DMS53 treated with DMSO at 0.1 percent for 48 hours (cell line): ENCODE data around the gene UBE2G2.
A peak's percentile ranks its signal among the peaks of the same experiment; 100 is the strongest.

Experiments used
- DNase-seq: peaks from one replicate; lab custom pipeline; 2025; ENCODE audit not compliant: unreplicated experiment; lab: John Stamatoyannopoulos, UW

The UBE2G2 gene

GRCh38 chr21:44766014-44766817 lies 35.4 kb downstream of the UBE2G2 start:
- DNase-seq, result no peak

- DNase-seq, result peak; percentile 63
Measured at GRCh38 chr21:44765231-44766013, 36.2 kb downstream of the UBE2G2 start.

DNA sequence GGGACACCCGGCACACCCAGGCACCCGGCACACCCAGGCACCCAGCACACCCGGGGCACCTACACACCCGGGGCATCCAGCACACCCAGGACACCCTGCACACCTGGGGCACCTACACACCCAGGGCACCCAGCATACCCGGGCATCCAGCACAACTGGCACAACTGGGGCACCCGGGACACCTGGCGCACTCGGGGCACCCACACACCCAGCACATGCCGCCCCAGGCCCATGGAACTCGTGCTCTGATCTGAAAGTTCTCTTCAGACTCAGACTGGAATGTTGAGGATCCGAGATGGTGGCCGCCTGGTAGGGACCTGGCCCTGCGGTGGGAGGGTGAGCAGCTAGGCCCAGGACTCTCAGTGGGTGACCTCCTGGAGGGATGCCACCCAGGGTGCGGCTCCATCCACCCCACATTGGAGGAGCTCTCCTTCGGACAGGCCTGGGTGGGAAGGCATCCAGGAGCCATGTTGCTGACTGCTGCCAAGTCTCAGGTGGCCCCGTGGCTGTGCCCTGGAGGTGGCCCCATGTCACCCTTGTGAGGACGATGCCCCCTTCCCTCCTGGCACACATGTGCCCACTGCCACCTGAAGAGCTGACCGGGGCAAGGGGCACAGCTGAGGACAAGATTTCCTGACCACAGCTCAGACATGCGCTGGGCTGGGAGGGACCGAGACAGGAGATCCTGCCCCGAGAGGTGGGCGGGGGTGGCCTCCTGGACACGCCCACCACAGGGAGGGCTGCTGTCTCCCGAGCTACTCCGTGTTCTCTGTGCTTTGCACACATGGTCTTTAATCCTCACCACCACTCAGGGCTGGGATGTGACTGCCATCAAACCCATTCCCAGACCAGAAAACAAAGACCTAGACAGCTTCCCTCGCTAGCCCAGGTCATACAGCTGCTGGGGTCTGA lies 37.0 kb downstream of the UBE2G2 start:
- DNase-seq, result no peak

DNA sequence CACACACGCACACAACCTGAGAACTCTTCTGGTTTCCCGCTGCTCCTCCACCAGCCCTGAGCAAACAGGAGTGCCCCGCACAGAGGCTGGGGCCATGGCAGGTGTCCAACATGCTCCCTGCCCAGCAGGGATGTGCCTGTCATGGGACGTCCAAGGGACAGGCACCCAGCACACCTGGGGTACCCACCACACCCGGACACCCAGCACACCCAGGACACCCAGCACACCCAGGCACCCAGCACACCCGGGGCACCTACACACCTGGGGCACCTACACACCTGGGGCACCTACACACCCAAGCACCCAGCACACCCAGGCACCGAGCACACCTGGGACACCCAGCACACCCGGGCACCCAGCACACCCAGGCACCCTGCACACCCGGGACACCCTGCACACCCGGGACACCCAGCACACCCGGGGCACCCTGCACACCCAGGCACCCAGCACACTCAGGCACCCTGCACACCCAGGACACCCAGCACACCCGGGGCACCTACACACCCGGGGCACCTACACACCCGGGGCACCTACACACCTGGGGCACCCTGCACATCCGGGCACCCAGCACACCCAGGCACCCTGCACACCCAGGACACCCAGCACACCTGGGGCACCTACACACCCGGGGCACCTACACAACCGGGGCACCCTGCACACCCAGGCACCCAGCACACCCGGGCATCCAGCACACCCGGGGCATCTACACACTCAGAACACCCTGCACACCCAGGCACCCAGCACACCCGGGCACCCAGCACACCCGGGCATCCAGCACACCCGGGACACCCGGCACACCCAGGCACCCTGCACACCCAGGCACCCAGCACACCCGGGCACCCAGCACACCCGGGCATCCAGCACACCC lies 37.9 kb downstream of the UBE2G2 start:
- no peak for DNase-seq

- no peak for DNase-seq
Measured at GRCh38 chr21:44763050-44763378, 38.6 kb downstream of the UBE2G2 start.

DNA sequence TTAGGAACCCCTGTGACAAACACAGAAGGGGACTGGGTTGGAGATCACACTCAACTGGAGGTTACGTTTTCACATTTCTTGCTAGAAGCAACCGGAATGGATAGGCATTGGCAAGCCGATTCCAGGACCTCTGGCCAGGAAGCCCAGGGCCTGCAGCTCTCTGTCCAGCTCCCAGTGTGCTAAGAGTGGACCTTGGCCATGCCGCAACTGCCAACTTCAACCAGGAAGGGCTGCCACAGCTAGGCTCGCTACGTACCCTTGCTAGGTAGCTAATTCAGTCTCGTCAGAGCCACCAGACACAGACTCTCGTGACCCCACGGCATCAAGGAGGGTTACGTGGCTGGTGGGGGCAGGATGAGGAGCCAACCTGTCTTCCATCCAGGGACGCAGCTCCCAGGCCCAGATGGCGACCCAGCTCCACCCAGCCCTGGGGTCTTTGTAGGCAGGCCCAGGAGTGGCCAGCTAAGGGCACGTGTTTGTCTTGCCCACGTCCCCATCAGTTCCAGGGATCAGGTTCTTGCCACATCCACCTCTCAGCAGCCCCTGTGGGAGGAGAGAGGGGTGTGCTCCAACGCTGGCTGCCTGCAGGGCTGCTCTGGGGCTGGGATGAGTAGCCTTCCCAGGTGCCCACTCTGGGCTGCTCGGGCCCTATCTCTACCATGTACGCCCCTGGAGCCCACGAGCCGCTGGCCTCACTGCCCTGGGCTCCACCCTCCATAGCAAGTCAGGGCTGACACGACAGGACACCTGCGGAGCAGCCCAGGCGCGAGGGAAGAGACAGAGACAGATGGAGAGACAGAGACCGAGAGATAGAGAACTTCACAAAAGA lies 39.2 kb downstream of the UBE2G2 start:
- DNase-seq, result no peak

DNA sequence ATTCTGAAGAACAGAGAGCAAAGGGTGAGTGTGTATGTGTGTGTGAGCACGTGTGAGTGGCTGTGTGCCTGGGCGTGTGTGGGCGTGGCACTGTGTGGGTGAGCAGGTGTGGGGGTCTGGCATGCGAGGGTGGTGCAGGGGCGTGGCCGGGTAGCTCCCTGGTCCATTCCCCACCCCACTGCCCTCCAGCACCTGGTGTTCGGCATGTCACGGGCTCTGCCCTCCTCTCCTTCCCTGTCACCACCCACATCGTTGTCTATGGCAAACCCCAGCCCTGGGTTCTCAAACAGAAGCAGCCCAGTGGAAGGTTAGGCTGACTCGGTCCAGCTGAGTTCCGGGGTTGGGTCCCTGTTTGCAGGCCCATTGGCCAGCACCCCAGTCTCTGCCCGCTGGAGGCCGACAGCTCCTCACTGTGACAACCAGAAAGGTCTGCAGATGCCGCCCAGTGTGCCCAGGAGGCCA lies 39.8 kb downstream of the UBE2G2 start:
- DNase-seq, result no peak

GRCh38 chr21:44761011-44761729 lies 40.5 kb downstream of the UBE2G2 start:
- DNase-seq, result no peak

- no peak for DNase-seq
Measured at GRCh38 chr21:44760376-44760775, 41.2 kb downstream of the UBE2G2 start.

DNA sequence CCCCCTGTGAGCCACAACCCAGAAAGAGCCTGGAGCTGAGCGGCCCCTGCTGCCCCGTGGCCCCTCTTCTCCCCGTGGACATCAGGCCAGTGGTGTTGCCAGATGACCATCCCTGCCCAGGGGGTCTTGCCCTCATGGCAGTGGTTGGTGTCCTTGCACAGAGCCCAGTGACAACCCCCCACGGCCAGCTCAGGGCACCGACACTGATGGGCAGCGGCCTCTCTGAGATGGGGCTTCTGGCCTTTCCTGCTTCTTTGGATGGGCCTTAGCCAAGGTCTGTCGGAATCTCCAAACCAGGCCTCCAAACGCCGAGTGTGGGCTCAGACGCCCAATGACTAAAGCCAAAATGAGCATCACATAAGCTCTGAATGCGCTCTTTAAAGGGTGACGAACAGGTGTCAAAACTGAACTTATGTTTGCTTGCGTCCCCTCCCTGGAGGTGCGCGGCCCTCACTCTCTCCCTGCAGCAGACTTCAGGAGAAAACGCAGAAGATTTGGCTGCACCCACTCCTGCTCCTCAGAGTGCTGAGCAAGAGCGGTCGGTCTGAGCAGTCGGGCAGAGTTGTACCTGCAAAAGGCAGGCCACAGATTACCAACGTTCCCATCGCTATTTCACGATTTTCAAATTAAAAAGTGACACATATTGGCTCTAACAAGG lies 41.9 kb downstream of the UBE2G2 start:
- DNase-seq, result no peak

- DNase-seq, result no peak
Measured at GRCh38 chr21:44758781-44759627, 42.6 kb downstream of the UBE2G2 start.

GRCh38 chr21:44758141-44758561 lies 43.5 kb downstream of the UBE2G2 start:
- no peak for DNase-seq

DNA sequence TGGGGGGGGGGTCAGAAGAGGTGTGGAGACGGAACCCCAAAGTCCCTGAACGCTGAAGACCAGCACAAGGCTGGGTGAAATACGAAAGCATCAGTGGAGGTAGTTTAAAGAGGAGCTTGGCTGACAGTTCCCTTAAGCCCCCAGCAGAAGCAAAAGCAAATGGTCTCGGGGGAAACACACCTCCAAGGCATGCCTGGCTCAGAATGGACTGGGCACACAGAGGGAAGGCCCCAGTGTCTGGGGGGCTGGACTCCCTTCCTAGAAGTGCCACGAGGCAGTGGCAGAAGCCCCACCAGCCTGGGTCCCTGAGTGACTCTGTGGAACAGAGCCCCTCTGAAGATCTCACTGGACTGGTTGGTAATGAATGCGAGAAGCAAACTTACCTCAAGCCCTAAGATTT lies 43.9 kb downstream of the UBE2G2 start:
- DNase-seq, result no peak

DNA sequence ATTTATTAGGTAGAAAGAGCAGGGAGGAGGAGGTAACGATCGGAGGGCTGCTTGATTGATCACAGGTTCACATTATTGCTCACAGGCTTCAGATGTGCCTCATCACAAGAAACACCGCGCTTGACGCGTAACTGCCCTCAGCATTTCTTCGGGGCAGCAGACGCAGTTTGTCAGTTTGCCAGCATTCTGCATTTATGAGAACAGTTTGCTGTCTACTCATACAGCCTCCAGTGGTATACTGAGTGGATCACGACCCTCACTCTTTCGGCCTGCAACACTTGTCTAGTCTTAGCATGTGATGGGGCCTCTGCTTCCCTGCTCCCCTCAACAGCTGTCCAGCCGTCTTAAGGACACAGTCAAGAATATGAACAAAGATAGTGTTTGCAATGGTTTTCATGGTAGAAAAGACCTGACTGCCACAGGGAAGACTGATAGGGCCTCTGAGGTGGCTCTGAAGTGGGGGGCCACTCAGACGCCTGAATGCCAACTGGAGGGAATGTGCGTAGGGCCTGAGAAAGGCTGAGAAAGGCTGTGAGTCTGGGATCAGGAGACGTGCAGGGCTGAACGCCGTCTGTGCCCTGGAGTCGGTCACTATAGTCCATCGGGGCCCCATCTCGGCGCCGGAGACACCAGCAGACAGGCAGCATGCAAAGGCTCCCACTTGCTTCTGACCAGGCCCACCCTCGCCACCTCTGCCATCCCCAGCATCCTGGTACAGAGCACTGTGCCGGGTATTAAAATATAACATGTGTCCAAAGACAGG lies 45.0 kb downstream of the UBE2G2 start:
- no peak for DNase-seq

GRCh38 chr21:44755227-44755626 lies 46.4 kb downstream of the UBE2G2 start:
- no peak for DNase-seq

DNA sequence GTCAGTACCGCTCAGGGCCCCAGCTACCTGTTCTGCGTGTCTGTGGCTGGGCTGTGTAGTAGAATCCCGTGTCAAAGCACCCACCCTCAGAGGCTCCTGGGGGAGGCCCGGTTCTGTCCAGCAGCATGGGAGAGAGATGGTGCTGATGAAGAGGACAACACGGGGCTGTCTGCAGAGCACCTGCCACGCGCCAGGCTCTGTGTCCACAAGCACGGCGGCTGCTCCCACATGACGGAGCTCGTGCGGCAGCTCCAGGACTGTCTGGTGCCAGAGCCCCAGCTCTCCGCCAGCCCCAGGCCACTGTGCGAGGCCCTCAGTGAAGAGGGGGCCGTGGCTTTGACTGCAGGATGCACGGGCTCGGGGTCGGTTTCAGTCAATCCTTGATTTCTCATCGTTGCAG lies 48.3 kb downstream of the UBE2G2 start:
- DNase-seq, result no peak
